ENCODE results near the gene MGAT4B.
"Not testable (repeated sequence)": the region's sequence is repeated elsewhere in the genome, so short reads cannot be mapped to it uniquely, and the experiment has no call there.

The MGAT4B gene

DNA sequence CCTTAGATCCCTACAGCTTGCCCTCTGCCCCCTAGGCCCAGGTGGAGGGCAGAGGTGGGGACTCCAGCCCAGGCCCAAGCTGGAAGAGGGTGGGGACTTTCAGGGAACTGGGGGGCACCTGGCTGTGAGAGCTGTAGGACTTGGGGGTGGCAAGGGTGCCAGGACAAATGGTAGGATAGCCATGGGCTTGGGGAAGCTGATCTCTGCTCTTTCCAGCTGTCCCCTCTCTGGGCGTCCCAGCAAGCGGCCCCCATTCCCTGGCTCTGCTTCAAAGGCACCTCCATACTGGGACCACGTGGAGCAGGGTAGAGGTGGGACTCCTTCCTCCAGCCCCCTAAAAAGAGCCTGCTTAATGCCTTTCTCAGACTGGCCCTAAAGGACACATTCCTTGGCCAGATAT is 12.5 kb downstream of the MGAT4B start:
- DNase-seq, result peak; percentile 9

- DNase-seq, result peak; percentile 68
These were observed 13.1 kb downstream of the MGAT4B start, which contains the start of gene LTC4S for GRCh38 chr5:179793468-179794139. Gene LTC4S (plus strand): TSS chr5:179793986. CDS start chr5:179794081, 95 bp downstream.

GRCh38 chr5:179792612-179793467 is 13.8 kb downstream of the MGAT4B start:
- peak; percentile 19 for DNase-seq

DNA sequence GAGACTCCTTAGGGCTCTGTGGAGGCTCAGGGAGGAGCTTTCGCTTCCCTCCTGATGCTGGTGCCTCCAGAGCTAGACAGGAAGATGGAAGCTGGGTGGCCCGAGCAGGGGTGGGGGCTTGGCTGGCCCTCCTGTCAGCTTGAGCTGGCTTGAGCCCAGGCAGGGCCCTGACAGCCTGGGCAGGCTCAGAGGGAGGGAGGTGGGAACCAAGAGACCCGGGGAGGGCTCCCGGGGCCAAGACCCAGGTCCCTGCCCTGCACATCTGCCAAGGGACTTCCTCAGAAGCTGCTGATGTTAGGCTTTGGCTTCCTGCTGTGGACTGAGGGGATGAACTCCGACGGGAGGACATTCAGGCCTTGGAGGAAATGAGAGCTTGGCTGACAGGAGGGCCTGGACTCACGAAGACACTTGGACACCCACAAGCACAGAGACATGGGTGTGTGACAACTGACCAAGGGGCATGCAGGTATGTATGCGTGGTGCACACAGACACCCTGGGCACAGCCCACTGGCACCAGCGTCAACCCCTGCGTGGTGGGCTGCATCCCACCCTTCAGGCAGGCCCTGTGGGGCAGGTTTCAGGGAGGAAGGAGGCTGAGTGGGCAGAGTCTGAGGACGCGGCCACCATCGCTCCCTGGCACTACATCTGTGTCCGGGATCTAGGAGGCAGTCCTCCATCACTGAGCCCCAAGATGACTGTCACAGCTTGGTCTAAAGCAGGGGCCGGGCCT is 14.6 kb downstream of the MGAT4B start:
- peak; percentile 17 for DNase-seq

DNA sequence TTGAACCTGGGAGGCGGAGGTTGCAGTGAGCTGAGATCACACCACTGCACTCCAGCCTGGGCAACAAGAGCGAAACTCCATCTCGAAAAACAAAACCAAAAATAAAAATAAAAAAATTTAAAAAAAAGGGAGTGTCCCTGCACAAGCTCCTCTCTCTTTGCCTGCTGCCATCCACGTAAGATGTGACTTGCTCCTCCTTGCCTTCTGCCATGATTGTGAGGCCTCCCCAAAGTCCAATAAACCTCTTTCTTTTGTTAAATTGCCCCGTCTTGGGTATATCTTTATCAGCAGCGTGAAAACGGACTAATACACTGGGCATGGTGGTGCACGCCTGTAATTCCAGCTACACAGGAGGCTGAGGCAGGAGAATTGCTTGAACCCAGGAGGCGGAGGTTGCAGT is 17.4 kb downstream of the MGAT4B start:
- DNase-seq, result not testable (repeated sequence)

DNA sequence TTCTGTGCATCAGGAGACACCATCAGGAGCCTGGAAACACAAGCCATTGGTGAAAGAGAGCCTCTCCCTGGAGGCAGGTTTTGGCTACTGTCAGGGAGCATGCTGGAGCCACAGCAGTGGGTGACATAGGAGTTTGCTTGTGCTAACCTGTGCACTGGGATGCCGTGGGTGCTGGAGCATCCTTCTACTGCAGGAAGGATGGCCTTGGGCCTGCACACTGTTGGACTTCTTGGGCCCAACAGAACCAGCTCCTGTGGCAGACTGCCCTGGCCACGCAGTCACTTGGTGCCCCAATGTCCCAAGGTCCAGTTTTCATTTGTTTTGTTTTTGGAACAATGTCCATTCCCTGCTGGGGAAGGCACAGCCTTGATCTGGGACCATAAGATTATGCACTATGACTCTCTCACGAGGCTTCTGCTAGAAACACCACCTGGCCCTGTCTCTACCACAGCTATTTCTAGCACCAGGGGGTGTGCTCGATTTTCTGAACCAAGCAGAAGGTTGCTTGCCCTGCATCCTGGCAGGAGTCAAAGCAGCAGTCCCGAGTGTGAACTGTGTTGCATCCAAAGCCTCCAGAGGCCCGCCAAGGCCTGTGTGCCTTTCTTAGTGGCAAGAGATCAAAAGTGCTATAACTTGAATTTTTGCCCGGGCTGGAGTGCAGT is 18.3 kb downstream of the MGAT4B start:
- DNase-seq, result peak; percentile 4

GRCh38 chr5:179786861-179787260 is 19.8 kb downstream of the MGAT4B start:
- DNase-seq, result peak; percentile 10

DNA sequence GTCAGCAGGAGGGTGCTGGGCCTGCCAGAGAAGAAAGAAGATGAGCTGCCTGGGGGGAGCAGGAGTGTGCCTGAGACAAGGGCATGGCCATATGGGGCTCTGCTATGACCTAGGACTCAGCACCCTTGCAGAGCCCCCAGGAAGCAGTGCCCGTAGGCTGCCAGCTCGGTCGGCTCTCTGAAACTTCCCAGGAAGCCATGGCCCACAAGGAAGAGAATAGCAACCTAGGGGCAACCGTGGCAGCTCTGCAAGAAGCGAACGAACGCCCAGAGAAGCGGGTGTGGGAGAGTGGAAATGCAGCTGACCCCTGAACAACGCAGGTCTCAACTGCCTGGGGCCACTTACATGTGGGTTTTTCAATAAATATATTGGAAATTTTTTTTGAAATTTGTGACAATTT is 23.5 kb downstream of the MGAT4B start:
- DNase-seq, result no peak

DNA sequence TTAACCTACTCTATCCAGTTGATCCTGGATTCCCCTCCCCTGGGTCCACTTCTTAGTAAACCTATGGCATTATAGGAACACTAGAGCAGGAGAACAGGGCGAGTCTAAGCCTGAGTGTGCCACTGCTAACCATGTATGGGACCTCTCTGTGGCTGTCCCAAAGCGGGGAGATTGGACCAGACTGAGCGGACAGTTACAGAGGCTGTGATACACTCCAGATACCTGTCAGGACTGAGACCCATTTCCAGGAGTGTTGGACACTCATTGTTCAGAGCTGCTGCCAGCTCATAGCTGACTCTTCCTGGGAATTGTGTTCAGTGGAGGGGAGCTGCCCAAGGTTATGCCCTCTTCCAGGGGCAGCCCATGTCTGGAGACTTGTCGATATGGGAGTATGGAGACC is 24.8 kb downstream of the MGAT4B start:
- DNase-seq, result peak; percentile 11

GRCh38 chr5:179780362-179780761 is 26.3 kb downstream of the MGAT4B start:
- DNase-seq, result peak; percentile 14

GRCh38 chr5:179779826-179780225 is 26.8 kb downstream of the MGAT4B start:
- peak; percentile 9 for DNase-seq

GRCh38 chr5:179778591-179778990 is 28.1 kb downstream of the MGAT4B start:
- DNase-seq, result no peak

DNA sequence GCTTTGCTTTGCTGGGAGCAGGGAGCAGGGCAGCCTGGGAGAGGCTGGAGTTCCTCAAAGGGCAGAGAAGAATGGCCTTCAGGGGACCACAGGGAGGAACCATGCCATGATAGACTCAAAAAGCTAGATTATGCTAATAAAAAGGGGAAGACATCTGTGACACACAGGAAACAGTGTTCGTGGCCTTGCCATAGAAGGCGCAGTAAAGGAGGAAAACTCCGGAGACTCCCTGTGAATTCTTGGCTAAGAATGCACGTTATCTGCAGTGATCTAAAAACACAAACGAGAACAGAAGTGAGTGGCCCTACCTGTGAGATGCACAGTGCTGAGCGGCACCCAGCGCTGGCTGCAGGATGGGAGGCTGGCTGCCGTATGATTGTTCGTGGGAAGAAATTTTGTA is 28.8 kb downstream of the MGAT4B start:
- DNase-seq, result no peak

GRCh38 chr5:179777456-179777855 is 29.2 kb downstream of the MGAT4B start:
- DNase-seq, result no peak

- no peak for DNase-seq
These were observed 30.2 kb downstream of the MGAT4B start for GRCh38 chr5:179776411-179776938.

GRCh38 chr5:179774442-179774841 is 32.2 kb downstream of the MGAT4B start:
- DNase-seq, result no peak

GRCh38 chr5:179773686-179774040 is 33.0 kb downstream of the MGAT4B start:
- no peak for DNase-seq

- DNase-seq, result no peak
These were observed 34.3 kb downstream of the MGAT4B start for GRCh38 chr5:179772351-179772750.

DNA sequence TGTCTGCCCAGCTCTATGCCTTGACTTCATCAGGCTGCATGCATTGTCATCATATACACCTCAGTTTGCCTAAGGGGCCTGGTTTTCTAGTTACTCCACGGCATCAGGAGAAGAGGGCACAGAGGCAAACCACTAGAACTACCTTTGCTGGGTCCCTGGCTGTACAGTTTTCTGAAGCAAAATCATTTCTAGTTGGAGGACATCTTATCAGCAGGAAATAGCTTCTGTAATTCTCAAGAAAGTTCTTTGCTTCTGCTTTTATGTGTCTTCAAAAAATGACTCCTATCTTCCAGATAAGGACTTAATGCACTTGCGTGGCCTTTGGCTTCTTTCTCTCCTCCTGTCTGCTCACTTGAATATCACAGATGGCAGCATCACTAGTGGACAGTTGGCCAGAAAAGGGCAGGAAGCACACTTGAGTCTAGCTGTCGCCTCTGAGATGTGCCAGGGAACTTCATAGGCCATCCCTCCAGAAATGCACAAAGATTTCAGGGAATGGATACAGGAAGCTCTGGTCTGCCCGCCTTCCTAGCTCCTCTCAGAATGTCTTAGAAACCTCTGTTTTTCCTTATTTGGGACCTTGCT is 35.3 kb downstream of the MGAT4B start:
- DNase-seq, result no peak

DNA sequence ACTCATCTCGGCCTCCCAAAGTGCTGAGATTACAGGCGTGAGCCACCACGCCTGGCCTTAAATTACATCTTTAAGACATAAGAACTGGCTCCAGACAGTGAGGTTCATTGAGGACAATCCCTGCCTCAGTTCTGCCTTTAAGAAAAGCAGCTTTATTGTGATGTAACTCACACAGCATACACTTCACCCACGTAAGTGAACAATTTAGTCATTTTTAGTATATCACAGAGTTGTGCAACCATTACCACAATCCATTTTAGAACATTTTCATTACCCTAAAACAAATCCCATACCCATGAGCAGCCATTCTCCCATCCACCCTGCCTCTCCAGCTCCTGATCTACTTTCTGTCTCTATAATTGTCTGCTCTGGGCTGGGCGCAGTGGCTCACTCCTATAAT is 36.9 kb downstream of the MGAT4B start:
- DNase-seq, result no peak

DNA sequence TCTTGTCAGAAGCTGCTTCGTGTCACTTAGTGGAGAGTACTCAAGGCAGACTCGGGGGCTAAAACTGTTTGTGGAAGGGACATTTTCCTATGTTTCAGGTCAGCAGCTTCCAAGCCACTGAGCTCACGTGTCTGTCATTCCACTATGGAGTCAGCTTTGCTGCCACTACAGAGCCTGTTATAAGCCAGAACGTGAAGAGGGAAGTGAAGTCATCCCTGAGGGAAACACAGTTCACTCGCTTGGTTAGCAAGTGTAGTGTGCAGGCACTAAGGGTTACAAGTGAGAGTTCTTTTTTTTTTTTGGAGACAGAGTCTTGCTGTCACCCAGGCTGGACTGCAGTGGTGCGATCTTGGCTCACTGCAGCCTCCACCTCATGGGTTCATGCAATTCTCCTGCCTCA is 37.4 kb downstream of the MGAT4B start:
- DNase-seq, result no peak

- no peak for DNase-seq
These were observed 38.2 kb downstream of the MGAT4B start for GRCh38 chr5:179768326-179769085.
